ENCODE results near the gene PHF2.
A peak's percentile ranks its signal among the peaks of the same experiment; 100 is the strongest.

PHF2 gene

GRCh38 chr9:93569621-93570174 lies 6.7 kb upstream of the PHF2 start:
- no peak for DNase-seq

DNA sequence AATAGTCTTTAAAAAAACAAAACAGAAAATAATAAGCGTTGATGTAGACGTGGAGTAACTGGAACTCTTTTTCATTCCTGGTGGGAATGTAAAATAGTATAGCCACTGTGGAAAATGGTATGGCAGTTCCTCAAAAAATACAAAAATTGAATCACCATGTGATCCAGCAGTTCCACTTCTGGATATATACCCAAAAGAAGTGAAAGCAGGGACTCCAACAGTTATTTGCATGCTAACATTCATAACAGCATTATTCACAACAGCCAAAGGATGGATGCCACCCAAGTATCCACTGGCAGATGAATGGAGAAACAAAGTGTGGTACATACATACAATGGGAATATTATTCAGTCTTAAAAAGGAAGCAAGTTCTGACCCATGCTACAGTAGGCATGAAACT lies 4.2 kb upstream of the PHF2 start:
- no peak for DNase-seq

- DNase-seq, result no peak
Observed at GRCh38 chr9:93572636-93573515, 3.5 kb upstream of the PHF2 start.

GRCh38 chr9:93573516-93573828 lies 2.9 kb upstream of the PHF2 start:
- DNase-seq, result no peak

GRCh38 chr9:93574091-93574899 lies 2.1 kb upstream of the PHF2 start:
- DNase-seq, result no peak

DNA sequence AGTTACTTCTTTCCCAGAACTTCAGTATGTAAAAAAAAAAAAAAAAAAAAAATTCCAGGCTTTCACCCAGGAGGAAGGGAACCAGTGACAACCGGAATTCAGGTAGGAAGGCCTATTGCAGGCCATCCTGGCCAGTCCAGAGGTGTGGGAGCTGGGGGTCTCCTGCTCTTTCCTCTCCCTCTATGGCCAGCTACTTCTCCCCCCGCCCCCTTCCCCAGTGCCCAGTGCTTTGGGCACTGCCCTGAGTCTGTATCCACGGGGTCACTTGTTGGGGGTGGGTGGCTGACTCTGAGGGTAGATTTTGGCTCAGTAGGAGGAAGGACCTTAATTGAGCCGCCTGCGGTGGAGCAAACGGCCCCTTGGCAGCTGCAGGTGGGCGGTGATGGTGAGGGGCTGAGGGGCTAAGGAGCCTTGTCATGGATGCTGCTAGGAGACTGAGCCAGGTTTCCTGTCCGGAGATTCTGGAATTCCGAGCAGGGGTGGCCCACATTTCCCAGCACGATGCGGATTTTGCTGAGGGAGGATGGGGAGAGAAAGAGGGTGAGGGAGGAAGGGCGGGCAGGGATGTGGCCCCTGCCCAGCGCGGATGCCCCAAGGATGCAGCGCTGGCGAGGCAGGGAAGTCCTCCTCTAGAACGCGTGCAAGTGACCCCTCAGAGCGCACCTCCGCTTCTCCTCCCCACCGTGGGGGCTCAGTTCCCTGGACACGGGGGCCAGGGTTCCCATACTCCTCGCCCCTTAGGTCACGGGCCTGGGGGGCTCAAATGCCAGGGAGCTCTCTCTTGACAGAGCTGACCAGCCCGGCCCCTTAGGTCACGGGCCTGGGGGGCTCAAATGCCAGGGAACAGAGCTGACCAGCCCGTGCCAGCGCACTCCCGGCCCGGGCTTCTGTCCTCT lies 1.2 kb upstream of the PHF2 start:
- DNase-seq, result no peak

GRCh38 chr9:93575796-93576257 lies 557 bp upstream of the PHF2 start:
- peak; percentile 23 for DNase-seq

DNA sequence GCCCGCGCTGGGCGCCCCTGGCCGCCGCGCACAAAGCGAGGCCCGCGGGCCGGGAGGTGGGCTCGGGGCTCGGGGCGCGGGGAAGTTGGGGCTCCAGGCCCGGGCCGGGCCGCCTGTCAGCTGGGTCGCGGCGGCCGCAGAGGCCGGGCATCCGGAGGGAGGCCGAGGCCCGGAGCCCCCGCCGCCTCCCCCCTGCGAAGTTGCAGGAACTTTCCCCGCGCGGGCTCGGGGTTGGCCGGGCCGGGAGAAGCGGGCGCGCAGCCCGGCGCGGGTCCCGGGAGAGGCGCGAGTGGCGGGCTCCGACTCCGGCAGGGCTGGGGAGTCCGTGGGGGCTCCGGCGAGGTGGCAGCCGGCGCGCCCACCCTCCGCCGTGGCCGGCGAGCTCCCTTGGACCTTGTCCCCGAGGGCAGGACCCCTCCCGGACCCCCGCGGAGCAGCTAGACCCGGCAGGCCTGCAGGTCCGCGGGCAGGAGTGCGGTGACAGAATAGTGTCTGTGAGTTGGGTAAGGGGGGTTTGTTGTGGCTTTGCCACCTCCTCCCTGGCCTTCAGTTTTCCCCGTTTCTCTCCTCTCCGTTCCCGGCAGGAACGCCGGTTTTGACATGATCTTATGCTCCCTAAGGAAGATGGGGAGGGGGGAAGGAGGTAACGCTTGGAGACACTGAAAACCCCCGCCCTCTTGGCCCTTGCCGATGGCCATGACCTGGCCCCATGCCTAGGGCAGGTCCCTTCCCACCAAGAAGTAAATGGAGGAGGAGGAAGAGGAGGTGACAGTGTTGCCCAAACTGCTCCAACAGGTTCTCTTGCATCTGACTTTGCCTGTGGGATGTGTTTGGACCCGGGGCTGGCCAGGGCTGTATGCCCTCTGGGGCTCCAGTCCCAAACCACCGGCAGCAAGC lies 942 bp downstream of the PHF2 start:
- DNase-seq, result no peak

- no peak for DNase-seq
Observed at GRCh38 chr9:93577975-93578682, 1.7 kb downstream of the PHF2 start.

- DNase-seq, result no peak
Observed at GRCh38 chr9:93578844-93579243, 2.5 kb downstream of the PHF2 start.

GRCh38 chr9:93579711-93580516 lies 3.5 kb downstream of the PHF2 start:
- no peak for DNase-seq

DNA sequence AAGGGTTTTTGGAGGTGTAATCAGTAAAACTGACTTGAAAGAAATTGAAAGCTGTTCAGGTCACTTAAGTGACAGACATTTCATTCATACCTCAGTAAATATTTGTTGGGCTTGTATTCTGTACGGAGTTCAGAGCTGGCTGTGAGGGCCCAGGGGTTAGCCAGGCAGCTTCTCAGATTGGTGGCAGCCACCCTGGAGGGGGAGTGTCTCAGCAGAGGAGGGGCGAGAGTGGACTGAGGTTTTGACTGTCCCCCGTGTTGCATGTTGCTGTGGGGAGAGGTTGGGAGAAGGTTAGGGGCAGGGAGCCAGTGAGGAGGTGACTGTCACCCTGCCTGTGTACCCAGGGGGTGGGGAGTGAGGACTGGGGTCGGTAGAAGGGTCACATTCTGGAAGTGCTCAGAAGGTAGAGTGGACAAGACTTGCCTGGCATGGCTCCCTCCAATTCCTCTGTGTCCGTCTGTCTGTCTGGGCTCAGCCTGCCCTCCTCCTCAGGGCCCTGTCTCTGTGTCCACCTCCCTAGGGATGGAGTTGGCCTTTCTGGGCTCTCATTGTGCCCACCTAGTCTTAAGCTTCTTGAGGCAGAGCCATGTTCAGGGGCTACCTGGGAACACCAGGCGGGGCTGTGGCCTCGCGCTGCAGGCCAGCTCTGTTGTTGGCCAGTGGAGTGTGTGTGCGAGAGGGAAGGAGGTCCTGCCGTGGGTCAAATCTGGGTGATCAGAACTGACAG lies 4.4 kb downstream of the PHF2 start:
- DNase-seq, result no peak

DNA sequence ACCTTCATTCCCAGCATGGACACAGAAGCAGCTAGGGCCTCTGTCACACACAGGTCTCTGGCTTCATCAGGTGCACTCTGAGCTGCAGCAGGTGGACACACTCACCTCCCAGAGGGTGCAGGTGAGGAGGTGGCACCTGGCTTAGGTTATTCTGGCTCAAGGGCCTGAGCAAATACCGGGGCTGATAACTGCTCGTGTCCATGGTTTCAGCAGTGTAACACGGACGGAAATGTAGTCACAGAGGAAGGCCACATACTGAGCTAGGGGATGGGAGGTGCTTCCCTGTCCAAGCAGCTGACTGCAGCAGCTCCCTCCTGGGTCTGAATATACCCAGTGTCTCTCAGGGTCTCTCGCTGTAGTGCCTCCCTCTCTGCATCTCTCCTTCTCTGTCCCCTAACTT lies 5.7 kb downstream of the PHF2 start:
- DNase-seq, result no peak

GRCh38 chr9:93582550-93582949 lies 6.2 kb downstream of the PHF2 start:
- no peak for DNase-seq

DNA sequence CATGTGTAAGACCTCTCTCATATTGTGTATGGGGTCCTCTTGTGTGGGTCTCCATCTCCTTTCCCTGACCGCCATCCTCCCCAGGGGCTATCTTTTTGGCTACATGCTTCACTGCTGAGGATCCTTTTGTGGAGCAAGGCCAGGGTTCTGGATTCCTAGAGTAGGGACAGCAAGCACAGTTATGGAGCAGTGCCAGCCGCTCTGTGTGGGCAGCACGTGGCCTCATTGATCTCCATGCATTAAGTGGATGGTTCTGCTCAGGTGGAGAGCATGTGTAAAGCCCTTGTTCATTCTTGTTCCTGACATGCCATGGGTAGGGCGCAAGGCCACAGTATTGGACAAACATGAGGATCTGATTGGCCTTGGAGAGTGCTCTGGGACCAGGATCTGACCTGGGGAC lies 8.9 kb downstream of the PHF2 start:
- DNase-seq, result no peak

DNA sequence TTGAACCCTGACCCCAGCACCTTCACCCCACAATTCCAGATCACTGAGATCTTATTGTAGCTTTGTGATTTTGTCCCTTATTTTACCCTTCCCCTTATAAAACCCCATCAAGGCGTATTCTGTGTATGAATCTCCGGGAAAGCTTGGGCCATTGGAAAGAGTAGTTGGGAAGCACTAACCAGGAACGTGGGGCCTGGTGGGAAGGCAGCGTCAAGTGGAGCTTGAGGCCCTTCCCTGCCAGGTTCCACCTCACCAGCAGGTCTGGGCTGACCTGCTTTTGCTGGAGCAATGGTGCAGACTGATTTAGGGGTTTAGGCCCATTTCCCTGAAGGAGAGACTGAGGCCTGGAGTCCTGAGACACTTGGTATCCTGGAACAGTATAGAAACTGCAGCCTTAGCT lies 9.3 kb downstream of the PHF2 start:
- DNase-seq, result no peak

GRCh38 chr9:93586290-93587057 lies 10.1 kb downstream of the PHF2 start:
- no peak for DNase-seq

DNA sequence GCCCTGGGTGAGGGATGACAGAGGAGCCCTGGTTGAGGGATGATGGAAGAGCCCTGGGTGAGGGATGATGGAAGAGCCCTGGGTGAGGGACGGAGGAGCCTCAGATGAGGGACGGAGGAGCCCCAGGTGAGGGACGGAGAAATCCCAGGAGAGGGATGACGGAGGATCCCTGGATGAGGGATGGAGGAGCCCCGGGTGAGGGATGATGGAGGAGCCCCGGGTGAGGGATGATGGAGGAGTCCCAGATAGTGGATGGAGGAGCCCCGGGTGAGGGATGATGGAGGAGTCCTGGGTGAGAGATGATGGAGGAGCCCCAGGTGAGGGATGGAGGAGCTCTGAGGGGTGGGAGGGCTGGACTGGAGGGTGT lies 10.9 kb downstream of the PHF2 start:
- DNase-seq, result no peak
